ENCODE data around the gene HPCAL1. TPM values are rescaled to one million over a fixed set of nuclear protein-coding genes. Genes with fewer than 3 reads are reported as not detected.

HPCAL1 gene
- total and polyA plus RNA-seq, 2 of the 8 experiments (the other 6 are each of a cell fraction or from before 2014, with no cell fraction given): 5.8 to 8.6 TPM

GRCh38 chr2:10370895-10371294 lies 68.2 kb downstream of the HPCAL1 start:
- Histone ChIP-seq H3K23ac (ENCODE audit: insufficient read length) (no peak overlapping the region), H3K18ac (ENCODE audit: extremely low read depth, low read length) (no peak overlapping the region; the same call in 1 of the 2 replicates), H3K79me1 (ENCODE audit: low read depth, low read length) (peaks cover 7% of the 10 kb centered on the region), H3K4me2 (ENCODE audit: insufficient read depth in 1 of 2, low read depth in 2 of 2, low read length in 2 of 2) (no peak overlapping the region), H2AK5ac (ENCODE audit: low read depth, low read length) (no peak overlapping the region), H2AFZ (ENCODE audit: low read length) (no peak overlapping the region), H3K56ac (replicated peaks; ENCODE audit: insufficient read length, low read depth, low read length) (no peak overlapping the region), H2BK5ac (ENCODE audit: low read depth, low read length) (no peak overlapping the region), H3K9me3 (ENCODE audit: insufficient read depth in 2 of 2, low read depth in 1 of 2, low read length in 1 of 2) (no peaks in the 10 kb centered on the region), H3K14ac (ENCODE audit: insufficient read length) (no peak overlapping the region), H2BK120ac (replicated peaks; ENCODE audit: low read depth, low read length) (no peak overlapping the region), H4K5ac (ENCODE audit: insufficient read length, low read depth, low read length) (no peak overlapping the region), H3K4ac (replicated peaks; ENCODE audit: insufficient read length, low read depth, low read length) (no peak overlapping the region), H4K91ac (replicated peaks; ENCODE audit: insufficient read length, low read length) (no peak overlapping the region), H2BK20ac (ENCODE audit: low read length) (no peak overlapping the region), H3K4me3 (ENCODE audit: extremely low read depth in 1 of 4, insufficient read depth in 2 of 4, low read depth in 3 of 4, low read length in 4 of 4) (no peak overlapping the region), H2BK12ac (ENCODE audit: low read depth, low read length) (no peak overlapping the region), H4K8ac (ENCODE audit: extremely low read depth, insufficient read depth, low read length) (no peak overlapping the region), H3K27me3 (replicated peaks in 1 of 4; ENCODE audit: control insufficient read depth in 3 of 4, extremely low read depth in 1 of 4, insufficient read depth in 3 of 4, low read length in 3 of 4) (no peaks in the 10 kb centered on the region), H3K79me2 (ENCODE audit: control insufficient read depth in 1 of 2, insufficient read depth in 2 of 2, low read length in 2 of 2) (no peaks in the 10 kb centered on the region), H3K27ac (ENCODE audit: low read depth, low read length) (no peak overlapping the region), H4K20me1 (replicated peaks in 1 of 2; ENCODE audit: control insufficient read depth in 1 of 2, insufficient read depth in 2 of 2, low read length in 2 of 2) (peaks cover 0 to 6% of the 10 kb centered on the region in 2 experiments), H3K23me2 (ENCODE audit: low read depth, low read length) (peaks cover 3% of the 10 kb centered on the region; the same call in 1 of the 2 replicates), H3K36me3 (ENCODE audit: control insufficient read depth in 2 of 4, insufficient read depth in 4 of 4, low read length in 3 of 4) (no peaks in the 10 kb centered on the region; a peak in 1 of 8 replicates), H3K4me1 (replicated peaks in 1 of 4; ENCODE audit: control insufficient read depth in 3 of 4, insufficient read depth in 4 of 4, low read length in 3 of 4) (peaks cover 0 to 7% (median 3%) of the 10 kb centered on the region in 4 experiments; a peak in 5 of 7 replicates), H3K9ac (replicated peaks in 1 of 4; ENCODE audit: extremely low read depth in 1 of 4, low read depth in 3 of 4, low read length in 3 of 4) (no peak overlapping the region), H2BK15ac (ENCODE audit: low read length) (no peak overlapping the region)
- DNase-seq (ENCODE audit: low read depth in 1 of 2, low spot score in 2 of 2) (no peak), FAIRE-seq (no peak)
- ChIA-PET POLR2A (ENCODE audit: partially characterized antibody) (no interaction called here), CTCF (ENCODE audit: partially characterized antibody) (interaction anchor here (1.0 kb wide), 1 partner anchor 21 kb away, joined by 4 read pairs; no protein-coding TSS in a partner anchor)
- WGBS, 2 experiments (ENCODE audit: extremely low coverage in 1 of 2, insufficient coverage in 1 of 2, insufficient read length in 1 of 2, insufficient replicate concordance in 2 of 2, low coverage in 1 of 2, low lambda C conversion rate in 2 of 2, missing lambda C conversion rate in 1 of 2): 84% methylated on average over 5 of the region's 6 CpGs; no CpG with 5 or more reads in 1 of the 2 experiments
- TF ChIP-seq TAF1 (IDR thresholded peaks at IDR 0.05; ENCODE audit: low read depth, low read length) (no peak), PHF8 (conservative IDR thresholded peaks at IDR 0.05; ENCODE audit: low read depth, low read length) (no peak), CEBPB (IDR thresholded peaks at IDR 0.05; ENCODE audit: low read depth, low read length) (no peak), TCF12 (IDR thresholded peaks at IDR 0.05; ENCODE audit: low read depth, low read length) (no peak), KDM1A (IDR thresholded peaks at IDR 0.05; ENCODE audit: borderline replicate concordance, low read length) (no peak), BRCA1 (IDR thresholded peaks at IDR 0.05; ENCODE audit: low read depth, low read length) (no peak), SRF (IDR thresholded peaks at IDR 0.05; ENCODE audit: low read depth, low read length) (no peak), RAD21 (IDR thresholded peaks at IDR 0.05 in 1 of 2, conservative IDR thresholded peaks at IDR 0.05 in 1 of 2; ENCODE audit: low read depth in 2 of 2, low read length in 2 of 2) (no peak), RXRA (IDR thresholded peaks at IDR 0.05; ENCODE audit: insufficient read depth, low read depth, low read length) (no peak)
- TF ChIP-seq, protein P1, sequence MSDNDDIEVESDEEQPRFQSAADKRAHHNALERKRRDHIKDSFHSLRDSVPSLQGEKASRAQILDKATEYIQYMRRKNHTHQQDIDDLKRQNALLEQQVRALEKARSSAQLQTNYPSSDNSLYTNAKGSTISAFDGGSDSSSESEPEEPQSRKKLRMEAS (IDR thresholded peaks at IDR 0.05): no peak
